ENCODE results near the gene NSMCE3.

NSMCE3 gene

GRCh38 chr15:29291067-29291845 is 21.6 kb upstream of the NSMCE3 start:
- H3K4me3 ChIP-seq (ENCODE audit: low read length): no peak overlapping the region
- H3K9ac ChIP-seq (ENCODE audit: low read length): no peak overlapping the region
- no peaks in the 10 kb centered on the region for H3K27me3 ChIP-seq (ENCODE audit: control insufficient read depth, insufficient read depth, low read length)
- H3K27ac ChIP-seq (ENCODE audit: low read length): no peak overlapping the region
- no peaks in the 10 kb centered on the region for H3K9me3 ChIP-seq (ENCODE audit: control insufficient read depth, low read depth, low read length)
- no peaks in the 10 kb centered on the region for H3K4me1 ChIP-seq (ENCODE audit: control insufficient read depth, low read depth, low read length)
- no peaks in the 10 kb centered on the region for H3K36me3 ChIP-seq (ENCODE audit: control insufficient read depth, low read depth, low read length)

- Histone ChIP-seq H3K27me3 (ENCODE audit: control insufficient read depth, insufficient read depth, low read length) (no peaks in the 10 kb centered on the region), H3K4me1 (ENCODE audit: control insufficient read depth, low read depth, low read length) (no peaks in the 10 kb centered on the region), H3K9ac (ENCODE audit: low read length) (no peak overlapping the region), H3K36me3 (ENCODE audit: control insufficient read depth, low read depth, low read length) (no peaks in the 10 kb centered on the region), H3K27ac (ENCODE audit: low read length) (no peak overlapping the region), H3K4me3 (ENCODE audit: low read length) (no peak overlapping the region), H3K9me3 (ENCODE audit: control insufficient read depth, low read depth, low read length) (no peaks in the 10 kb centered on the region)
Measured at GRCh38 chr15:29289173-29289572, 19.6 kb upstream of the NSMCE3 start.

GRCh38 chr15:29285386-29285785 is 15.8 kb upstream of the NSMCE3 start:
- H3K36me3 ChIP-seq (ENCODE audit: control insufficient read depth, low read depth, low read length): no peaks in the 10 kb centered on the region
- no peaks in the 10 kb centered on the region for H3K4me1 ChIP-seq (ENCODE audit: control insufficient read depth, low read depth, low read length)
- no peak overlapping the region for H3K4me3 ChIP-seq (ENCODE audit: low read length)
- no peak overlapping the region for H3K9ac ChIP-seq (ENCODE audit: low read length)
- H3K27me3 ChIP-seq (ENCODE audit: control insufficient read depth, insufficient read depth, low read length): no peaks in the 10 kb centered on the region
- H3K9me3 ChIP-seq (ENCODE audit: control insufficient read depth, low read depth, low read length): no peaks in the 10 kb centered on the region
- no peak overlapping the region for H3K27ac ChIP-seq (ENCODE audit: low read length)

- H3K27me3 ChIP-seq (ENCODE audit: control insufficient read depth, insufficient read depth, low read length): no peaks in the 10 kb centered on the region
- no peaks in the 10 kb centered on the region for H3K9me3 ChIP-seq (ENCODE audit: control insufficient read depth, low read depth, low read length)
- H3K9ac ChIP-seq (ENCODE audit: low read length): no peak overlapping the region
- no peak overlapping the region for H3K4me3 ChIP-seq (ENCODE audit: low read length)
- no peaks in the 10 kb centered on the region for H3K36me3 ChIP-seq (ENCODE audit: control insufficient read depth, low read depth, low read length)
- no peak overlapping the region for H3K27ac ChIP-seq (ENCODE audit: low read length)
- no peaks in the 10 kb centered on the region for H3K4me1 ChIP-seq (ENCODE audit: control insufficient read depth, low read depth, low read length)
Measured at GRCh38 chr15:29283381-29283780, 13.8 kb upstream of the NSMCE3 start.

- H3K4me1 ChIP-seq (ENCODE audit: control insufficient read depth, low read depth, low read length): no peaks in the 10 kb centered on the region
- no peak overlapping the region for H3K4me3 ChIP-seq (ENCODE audit: low read length)
- no peaks in the 10 kb centered on the region for H3K9me3 ChIP-seq (ENCODE audit: control insufficient read depth, low read depth, low read length)
- H3K27me3 ChIP-seq (ENCODE audit: control insufficient read depth, insufficient read depth, low read length): no peaks in the 10 kb centered on the region
- no peaks in the 10 kb centered on the region for H3K36me3 ChIP-seq (ENCODE audit: control insufficient read depth, low read depth, low read length)
- H3K9ac ChIP-seq (ENCODE audit: low read length): no peak overlapping the region
- no peak overlapping the region for H3K27ac ChIP-seq (ENCODE audit: low read length)
Measured at GRCh38 chr15:29280514-29280913, 10.9 kb upstream of the NSMCE3 start.

- Histone ChIP-seq H3K27ac (ENCODE audit: low read length) (no peak overlapping the region), H3K27me3 (ENCODE audit: control insufficient read depth, insufficient read depth, low read length) (no peaks in the 10 kb centered on the region), H3K36me3 (ENCODE audit: control insufficient read depth, low read depth, low read length) (no peaks in the 10 kb centered on the region), H3K4me3 (ENCODE audit: low read length) (no peak overlapping the region), H3K9me3 (ENCODE audit: control insufficient read depth, low read depth, low read length) (no peaks in the 10 kb centered on the region), H3K4me1 (ENCODE audit: control insufficient read depth, low read depth, low read length) (no peaks in the 10 kb centered on the region), H3K9ac (ENCODE audit: low read length) (no peak overlapping the region)
Measured at GRCh38 chr15:29278436-29279105, 8.9 kb upstream of the NSMCE3 start.

GRCh38 chr15:29276366-29276765 is 6.7 kb upstream of the NSMCE3 start:
- no peak overlapping the region for H3K9ac ChIP-seq (ENCODE audit: low read length)
- no peaks in the 10 kb centered on the region for H3K36me3 ChIP-seq (ENCODE audit: control insufficient read depth, low read depth, low read length)
- H3K4me3 ChIP-seq (ENCODE audit: low read length): no peak overlapping the region
- H3K4me1 ChIP-seq (ENCODE audit: control insufficient read depth, low read depth, low read length): no peaks in the 10 kb centered on the region
- H3K27ac ChIP-seq (ENCODE audit: low read length): no peak overlapping the region
- H3K27me3 ChIP-seq (ENCODE audit: control insufficient read depth, insufficient read depth, low read length): no peaks in the 10 kb centered on the region
- no peaks in the 10 kb centered on the region for H3K9me3 ChIP-seq (ENCODE audit: control insufficient read depth, low read depth, low read length)

GRCh38 chr15:29275855-29276254 is 6.2 kb upstream of the NSMCE3 start:
- Histone ChIP-seq H3K4me3 (ENCODE audit: low read length) (no peak overlapping the region), H3K36me3 (ENCODE audit: control insufficient read depth, low read depth, low read length) (no peaks in the 10 kb centered on the region), H3K9ac (ENCODE audit: low read length) (no peak overlapping the region), H3K27me3 (ENCODE audit: control insufficient read depth, insufficient read depth, low read length) (no peaks in the 10 kb centered on the region), H3K27ac (ENCODE audit: low read length) (no peak overlapping the region), H3K4me1 (ENCODE audit: control insufficient read depth, low read depth, low read length) (no peaks in the 10 kb centered on the region), H3K9me3 (ENCODE audit: control insufficient read depth, low read depth, low read length) (no peaks in the 10 kb centered on the region)

GRCh38 chr15:29274946-29275345 is 5.3 kb upstream of the NSMCE3 start:
- Histone ChIP-seq H3K36me3 (ENCODE audit: control insufficient read depth, low read depth, low read length) (no peaks in the 10 kb centered on the region), H3K4me1 (ENCODE audit: control insufficient read depth, low read depth, low read length) (peaks cover 8% of the 10 kb centered on the region), H3K27ac (ENCODE audit: low read length) (no peak overlapping the region), H3K27me3 (ENCODE audit: control insufficient read depth, insufficient read depth, low read length) (no peaks in the 10 kb centered on the region), H3K9me3 (ENCODE audit: control insufficient read depth, low read depth, low read length) (no peaks in the 10 kb centered on the region), H3K9ac (ENCODE audit: low read length) (no peak overlapping the region), H3K4me3 (ENCODE audit: low read length) (no peak overlapping the region)

- H3K27ac ChIP-seq (ENCODE audit: low read length): no peak overlapping the region
Measured at GRCh38 chr15:29272219-29272618, 2.6 kb upstream of the NSMCE3 start.

GRCh38 chr15:29270976-29271375 is 1.4 kb upstream of the NSMCE3 start:
- H3K9ac ChIP-seq (ENCODE audit: low read length): no peak overlapping the region
- peaks cover 25% of the 10 kb centered on the region for H3K4me1 ChIP-seq (ENCODE audit: control insufficient read depth, low read depth, low read length)
- no peak overlapping the region for H3K27ac ChIP-seq (ENCODE audit: low read length)

More at GRCh38 chr15:29272219-29272618, 2.6 kb upstream of the NSMCE3 start:
- no peak overlapping the region for H3K9ac ChIP-seq (ENCODE audit: low read length)
- no peak overlapping the region for H3K4me3 ChIP-seq (ENCODE audit: low read length)
- no peaks in the 10 kb centered on the region for H3K9me3 ChIP-seq (ENCODE audit: control insufficient read depth, low read depth, low read length)
- peaks cover 22% of the 10 kb centered on the region for H3K4me1 ChIP-seq (ENCODE audit: control insufficient read depth, low read depth, low read length)
- H3K36me3 ChIP-seq (ENCODE audit: control insufficient read depth, low read depth, low read length): no peaks in the 10 kb centered on the region
- H3K27me3 ChIP-seq (ENCODE audit: control insufficient read depth, insufficient read depth, low read length): no peaks in the 10 kb centered on the region

More at GRCh38 chr15:29270976-29271375, 1.4 kb upstream of the NSMCE3 start:
- no peaks in the 10 kb centered on the region for H3K36me3 ChIP-seq (ENCODE audit: control insufficient read depth, low read depth, low read length)
- H3K27me3 ChIP-seq (ENCODE audit: control insufficient read depth, insufficient read depth, low read length): no peaks in the 10 kb centered on the region
- no peak overlapping the region for H3K4me3 ChIP-seq (ENCODE audit: low read length)
- no peaks in the 10 kb centered on the region for H3K9me3 ChIP-seq (ENCODE audit: control insufficient read depth, low read depth, low read length)

Measured in iPS-18a (cell line).